ENCODE data around the gene SELL.

SELL gene

GRCh38 chr1:169711469-169712308 is at the start of gene SELL:
TSS of gene SELL (minus strand) at chr1:169711620. CDS start at chr1:169711498, 122 bp downstream.
- Mint-ChIP-seq H3K9me3 (no peaks in the 10 kb centered on the region), H3K4me3 (peak within 1 kb of the TSS; percentile 58), H3K36me3 (no peaks in the 10 kb centered on the region), H3K4me1 (peaks cover 25% of the 10 kb centered on the region), H3K27ac (peak within 1 kb of the TSS; percentile 49)
- ATAC-seq: peak; percentile 95
- DNase-seq (ENCODE audit: low spot score in 2 of 2): peak; percentile 49 to 80

- Mint-ChIP-seq H3K9me3 (no peaks in the 10 kb centered on the region), H3K4me1 (no peaks in the 10 kb centered on the region), H3K36me3 (no peaks in the 10 kb centered on the region), H3K27ac (no peak overlapping the region), H3K4me3 (no peak overlapping the region)
- DNase-seq (ENCODE audit: low spot score in 2 of 2) (no peak), ATAC-seq (no peak)
These were observed 47.6 kb upstream of the SELL start for GRCh38 chr1:169759038-169759437.

GRCh38 chr1:169753549-169753948 is 42.1 kb upstream of the SELL start:
- Mint-ChIP-seq H3K4me1 (no peaks in the 10 kb centered on the region), H3K9me3 (no peaks in the 10 kb centered on the region), H3K27ac (no peak overlapping the region), H3K36me3 (no peaks in the 10 kb centered on the region), H3K4me3 (no peak overlapping the region)
- no peak for ATAC-seq
- no peak for DNase-seq (ENCODE audit: low spot score in 2 of 2)

- H3K4me1 Mint-ChIP-seq: no peaks in the 10 kb centered on the region
- H3K27ac Mint-ChIP-seq: no peak overlapping the region
These were observed 38.6 kb upstream of the SELL start for GRCh38 chr1:169750041-169750440.

GRCh38 chr1:169746550-169746949 is 35.1 kb upstream of the SELL start:
- H3K27ac Mint-ChIP-seq: no peak overlapping the region

More at GRCh38 chr1:169750041-169750440, 38.6 kb upstream of the SELL start:
- Mint-ChIP-seq H3K4me3 (no peak overlapping the region), H3K36me3 (no peaks in the 10 kb centered on the region), H3K9me3 (no peaks in the 10 kb centered on the region)
- ATAC-seq (no peak), DNase-seq (ENCODE audit: low spot score in 2 of 2) (no peak)

GRCh38 chr1:169745015-169745861 is 33.8 kb upstream of the SELL start:
- no peak for ATAC-seq
- H3K4me1 Mint-ChIP-seq: no peaks in the 10 kb centered on the region
- DNase-seq (ENCODE audit: low spot score in 2 of 2): no peak
- H3K36me3 Mint-ChIP-seq: no peaks in the 10 kb centered on the region
- no peak overlapping the region for H3K27ac Mint-ChIP-seq
- H3K9me3 Mint-ChIP-seq: no peaks in the 10 kb centered on the region
- no peak overlapping the region for H3K4me3 Mint-ChIP-seq

More at GRCh38 chr1:169746550-169746949, 35.1 kb upstream of the SELL start:
- Mint-ChIP-seq H3K4me1 (no peaks in the 10 kb centered on the region), H3K9me3 (no peaks in the 10 kb centered on the region), H3K4me3 (no peak overlapping the region), H3K36me3 (no peaks in the 10 kb centered on the region)
- DNase-seq (ENCODE audit: low spot score in 2 of 2): no peak
- ATAC-seq: no peak

GRCh38 chr1:169741666-169742394 is 30.4 kb upstream of the SELL start:
- no peak overlapping the region for H3K4me3 Mint-ChIP-seq

GRCh38 chr1:169739980-169740379 is 28.6 kb upstream of the SELL start:
- no peak for ATAC-seq

More at GRCh38 chr1:169741666-169742394, 30.4 kb upstream of the SELL start:
- DNase-seq (ENCODE audit: low spot score in 2 of 2): no peak
- H3K9me3 Mint-ChIP-seq: no peaks in the 10 kb centered on the region
- H3K36me3 Mint-ChIP-seq: no peaks in the 10 kb centered on the region
- ATAC-seq: no peak
- no peak overlapping the region for H3K27ac Mint-ChIP-seq
- H3K4me1 Mint-ChIP-seq: no peaks in the 10 kb centered on the region

GRCh38 chr1:169733924-169734323 is 22.5 kb upstream of the SELL start, which contains the start of gene SELE:
TSS of gene SELE (minus strand) at chr1:169734079. CDS start at chr1:169733612, 467 bp downstream.
- no peaks in the 10 kb centered on the region for H3K4me1 Mint-ChIP-seq
- no peaks in the 10 kb centered on the region for H3K9me3 Mint-ChIP-seq
- DNase-seq (ENCODE audit: low spot score in 2 of 2) (no peak), ATAC-seq (no peak)
- H3K4me3 Mint-ChIP-seq: no peak within 1 kb of the TSS
- no peak within 1 kb of the TSS for H3K27ac Mint-ChIP-seq
- no peaks in the 10 kb centered on the region for H3K36me3 Mint-ChIP-seq

More at GRCh38 chr1:169739980-169740379, 28.6 kb upstream of the SELL start:
- no peak overlapping the region for H3K27ac Mint-ChIP-seq
- no peak overlapping the region for H3K4me3 Mint-ChIP-seq
- H3K4me1 Mint-ChIP-seq: no peaks in the 10 kb centered on the region
- no peak for DNase-seq (ENCODE audit: low spot score in 2 of 2)
- H3K36me3 Mint-ChIP-seq: no peaks in the 10 kb centered on the region
- H3K9me3 Mint-ChIP-seq: no peaks in the 10 kb centered on the region

- Mint-ChIP-seq H3K9me3 (no peaks in the 10 kb centered on the region), H3K27ac (no peak overlapping the region), H3K4me1 (no peaks in the 10 kb centered on the region), H3K4me3 (no peak overlapping the region), H3K36me3 (no peaks in the 10 kb centered on the region)
- no peak for DNase-seq (ENCODE audit: low spot score in 2 of 2)
- ATAC-seq: no peak
These were observed 20.0 kb upstream of the SELL start for GRCh38 chr1:169731446-169731845.

GRCh38 chr1:169729991-169730390 is 18.6 kb upstream of the SELL start:
- Mint-ChIP-seq H3K4me3 (no peak overlapping the region), H3K9me3 (no peaks in the 10 kb centered on the region), H3K36me3 (no peaks in the 10 kb centered on the region), H3K27ac (no peak overlapping the region), H3K4me1 (no peaks in the 10 kb centered on the region)
- DNase-seq (ENCODE audit: low spot score in 2 of 2) (no peak), ATAC-seq (no peak)

GRCh38 chr1:169727307-169727706 is 15.9 kb upstream of the SELL start:
- Mint-ChIP-seq H3K4me1 (no peaks in the 10 kb centered on the region), H3K27ac (no peak overlapping the region), H3K9me3 (no peaks in the 10 kb centered on the region), H3K4me3 (no peak overlapping the region), H3K36me3 (no peaks in the 10 kb centered on the region)
- DNase-seq (ENCODE audit: low spot score in 2 of 2): no peak
- no peak for ATAC-seq

- H3K4me1 Mint-ChIP-seq: no peaks in the 10 kb centered on the region
- ATAC-seq: no peak
- no peak overlapping the region for H3K4me3 Mint-ChIP-seq
- no peak for DNase-seq (ENCODE audit: low spot score in 2 of 2)
- H3K36me3 Mint-ChIP-seq: no peaks in the 10 kb centered on the region
- no peak overlapping the region for H3K27ac Mint-ChIP-seq
- no peaks in the 10 kb centered on the region for H3K9me3 Mint-ChIP-seq
These were observed 15.4 kb upstream of the SELL start for GRCh38 chr1:169726851-169727250.

GRCh38 chr1:169725930-169726329 is 14.5 kb upstream of the SELL start:
- Mint-ChIP-seq H3K36me3 (no peaks in the 10 kb centered on the region), H3K27ac (no peak overlapping the region), H3K4me3 (no peak overlapping the region), H3K9me3 (no peaks in the 10 kb centered on the region), H3K4me1 (no peaks in the 10 kb centered on the region)
- ATAC-seq (no peak), DNase-seq (ENCODE audit: low spot score in 2 of 2) (no peak)

- no peak for DNase-seq (ENCODE audit: low spot score in 2 of 2)
- no peak for ATAC-seq
- Mint-ChIP-seq H3K4me1 (no peaks in the 10 kb centered on the region), H3K27ac (no peak overlapping the region), H3K4me3 (no peak overlapping the region), H3K36me3 (no peaks in the 10 kb centered on the region), H3K9me3 (no peaks in the 10 kb centered on the region)
These were observed 12.7 kb upstream of the SELL start for GRCh38 chr1:169724168-169724567.

All from stimulated activated effector memory CD8-positive, alpha-beta T cell treated with anti-CD3 and anti-CD28 coated beads, Interleukin-12 subunit alpha, Interleukin-12 subunit beta, amount 100 ng/mL, for 72 hours (primary cell).